Endometrium (tissue), 2 donors: Measurements from ENCODE around the gene IL17REL.
"Not testable (repeated sequence)": the region's sequence is repeated elsewhere in the genome, so short reads cannot be mapped to it uniquely, and the experiment has no call there.

ENCODE experiments used
- FAIRE-seq: peaks from 2 replicates; lab custom pipeline; 2012; peaks lifted over from hg19 to GRCh38; lab: Jason Lieb, UNC
- donor health status: control.
- donor health status: control.

IL17REL gene

DNA sequence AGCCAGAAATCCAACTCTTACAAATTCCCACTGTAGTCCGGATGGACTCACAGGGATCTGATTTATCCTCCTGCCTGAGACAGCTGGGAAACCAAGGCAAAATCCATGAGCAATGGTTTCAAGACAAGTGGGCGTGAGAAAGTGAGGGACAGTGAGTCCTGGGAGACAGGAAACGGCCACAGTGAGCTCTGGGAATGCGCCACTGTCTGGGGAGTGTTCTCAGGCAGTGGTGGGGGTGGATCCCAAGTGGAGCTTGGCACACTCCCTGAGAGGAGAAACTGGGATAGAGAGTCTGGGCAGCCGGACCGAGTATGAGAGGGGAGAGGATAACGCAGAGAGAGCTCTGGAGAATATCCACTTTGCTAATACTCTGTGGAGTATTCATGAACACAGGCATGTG is 9.8 kb downstream of the IL17REL start:
- no peak for FAIRE-seq

DNA sequence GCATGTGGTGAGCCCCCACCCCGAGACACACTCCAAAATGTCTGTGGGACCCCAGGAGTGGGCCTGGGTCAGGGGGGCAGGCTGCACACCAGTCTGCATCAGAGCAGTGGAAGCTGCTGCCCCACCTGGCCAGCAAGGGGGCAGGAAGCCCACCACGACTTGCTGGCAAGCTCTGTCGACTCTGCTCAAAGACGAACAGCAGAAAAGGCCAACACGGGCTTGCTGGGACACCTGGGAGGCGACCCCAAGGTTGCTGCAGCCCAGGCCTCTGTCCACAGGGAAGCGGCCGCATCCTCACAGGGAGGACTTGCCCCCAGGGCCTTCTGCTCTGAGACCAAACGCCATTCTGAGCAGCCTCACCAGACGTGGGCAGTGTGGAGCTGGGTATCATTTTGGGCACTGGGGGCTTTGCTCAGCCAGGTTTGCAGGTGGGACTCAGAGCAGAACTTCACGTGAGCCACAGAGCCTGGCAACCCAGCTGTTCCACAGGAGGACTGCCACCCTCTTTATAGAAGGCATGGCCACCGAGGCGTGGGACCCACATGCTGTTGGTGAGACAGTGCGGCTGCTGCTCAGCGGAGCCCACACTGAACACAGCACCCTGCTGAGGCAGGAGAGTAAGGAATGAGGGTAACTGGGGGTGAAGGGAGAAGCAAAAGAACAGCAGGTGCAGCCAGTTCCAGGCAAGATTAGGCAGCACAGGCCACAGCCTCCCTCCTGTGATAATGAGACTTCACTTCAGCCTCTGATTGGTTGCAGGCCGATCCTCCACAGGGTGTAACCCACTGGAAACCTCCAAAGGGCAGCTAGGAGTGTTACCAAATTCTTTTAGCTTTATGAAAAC is 11.0 kb downstream of the IL17REL start:
- FAIRE-seq: no peak

DNA sequence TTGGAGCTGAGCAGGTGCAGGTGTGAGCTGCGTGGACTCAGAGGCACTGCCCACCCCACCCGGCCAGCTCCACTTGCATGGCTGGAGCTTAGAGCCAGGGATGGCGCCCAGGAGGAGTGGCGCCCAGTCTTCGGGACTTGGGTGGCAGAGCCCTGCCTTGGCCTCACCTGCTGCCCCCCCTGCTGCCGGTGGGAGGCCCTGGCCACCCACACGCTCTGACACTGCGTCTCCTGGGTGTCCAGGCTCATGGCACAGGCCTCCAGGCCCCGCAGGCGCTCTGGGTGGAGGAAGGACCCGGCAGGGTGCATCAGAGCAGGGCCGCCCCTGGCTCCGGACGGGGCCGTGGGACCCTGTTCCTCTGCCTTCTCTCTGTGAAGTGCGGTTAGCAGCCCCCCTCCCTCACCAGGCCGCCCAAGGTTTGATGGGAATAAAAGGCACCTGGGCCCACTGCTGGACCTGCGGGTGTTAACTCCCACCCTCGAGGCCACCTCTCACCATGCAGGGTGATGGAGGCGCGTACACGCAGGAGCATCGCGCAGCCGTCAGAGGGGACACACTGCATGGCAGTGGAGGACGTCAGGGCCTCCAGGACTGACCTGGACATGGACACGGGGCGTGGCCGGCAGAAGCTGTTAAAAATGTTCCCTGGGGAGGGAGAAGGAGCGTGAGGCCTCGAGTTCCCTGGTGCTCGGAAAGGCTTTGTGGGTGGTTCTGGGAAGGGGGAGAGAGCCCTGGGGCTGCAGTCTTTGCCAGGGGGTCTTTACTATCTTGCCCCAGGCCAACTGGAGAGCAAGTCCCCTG is 11.8 kb downstream of the IL17REL start:
- FAIRE-seq: no peak

DNA sequence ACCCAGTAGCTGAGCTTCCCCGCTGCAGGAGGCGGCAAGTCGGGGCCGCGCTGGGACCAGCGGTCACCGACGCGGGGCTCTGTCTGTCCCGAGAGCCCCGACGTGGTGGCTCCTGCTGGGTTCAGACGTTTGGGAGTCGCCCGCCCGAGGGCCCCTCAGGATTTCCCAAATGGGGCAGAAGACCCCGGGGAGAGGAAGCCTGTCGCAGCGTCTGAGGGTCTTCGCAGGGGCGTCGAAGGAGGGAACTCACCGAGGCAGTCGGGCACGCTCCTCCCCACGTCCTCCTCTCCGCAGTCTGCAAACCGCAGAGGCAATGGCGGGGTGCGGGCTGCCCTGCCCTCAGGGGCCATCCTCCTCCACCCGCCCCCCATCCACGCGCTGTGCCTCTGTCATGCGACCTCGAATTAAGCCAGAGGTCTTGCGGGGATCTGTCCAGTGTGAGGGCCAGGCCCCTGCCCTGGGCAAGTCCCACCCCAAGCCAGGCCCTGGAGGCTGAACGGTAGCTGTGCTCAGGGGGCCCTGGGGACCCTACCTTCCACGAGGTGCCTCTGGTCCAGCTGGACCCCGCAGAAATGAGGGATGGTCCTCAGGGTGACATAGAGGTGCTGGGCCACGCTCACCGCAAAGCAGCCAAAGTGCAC is 12.5 kb downstream of the IL17REL start:
- FAIRE-seq: no peak

DNA sequence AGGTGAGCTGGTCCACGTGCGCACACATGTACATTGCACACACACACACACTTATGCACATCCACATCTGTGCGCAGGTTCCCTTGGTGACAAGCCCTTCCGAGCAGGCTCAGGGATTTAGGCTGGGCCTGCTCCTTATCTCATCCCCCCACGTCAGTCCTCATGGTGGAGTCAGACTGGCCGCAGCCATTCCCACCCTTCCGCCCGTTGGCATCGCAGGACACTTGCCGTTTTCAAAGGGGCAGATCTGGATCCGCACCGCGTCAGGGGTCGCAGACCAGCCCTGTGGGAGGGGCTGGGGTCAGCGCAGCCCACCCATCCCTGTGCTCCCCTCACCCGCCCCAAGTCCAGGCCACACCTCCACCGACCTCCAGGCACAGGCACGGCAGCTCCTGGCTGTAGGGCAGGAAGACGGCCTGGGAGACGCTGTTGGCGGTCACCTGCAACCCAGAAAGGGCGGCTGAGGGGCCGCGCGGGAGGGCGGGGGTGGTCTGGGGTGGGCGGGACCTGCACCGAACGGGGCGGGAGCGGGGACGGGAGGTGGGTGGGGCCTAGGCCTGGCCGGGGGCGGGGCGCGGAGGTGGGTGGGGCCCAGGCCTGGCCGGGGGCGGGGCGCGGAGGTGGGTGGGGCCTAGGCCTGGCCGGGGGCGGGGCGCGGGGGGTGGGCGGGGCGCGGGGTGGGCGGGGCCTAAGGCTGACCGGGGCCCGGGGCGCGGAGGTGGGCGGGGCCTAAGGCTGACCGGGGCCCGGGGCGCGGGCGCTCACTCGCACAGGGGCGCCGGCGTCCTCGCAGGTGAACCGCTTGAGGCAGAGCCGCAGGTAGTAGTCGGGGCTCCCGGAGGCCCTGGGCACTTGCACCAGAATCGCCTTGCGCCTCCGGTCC is 13.3 kb downstream of the IL17REL start:
- FAIRE-seq: no peak

DNA sequence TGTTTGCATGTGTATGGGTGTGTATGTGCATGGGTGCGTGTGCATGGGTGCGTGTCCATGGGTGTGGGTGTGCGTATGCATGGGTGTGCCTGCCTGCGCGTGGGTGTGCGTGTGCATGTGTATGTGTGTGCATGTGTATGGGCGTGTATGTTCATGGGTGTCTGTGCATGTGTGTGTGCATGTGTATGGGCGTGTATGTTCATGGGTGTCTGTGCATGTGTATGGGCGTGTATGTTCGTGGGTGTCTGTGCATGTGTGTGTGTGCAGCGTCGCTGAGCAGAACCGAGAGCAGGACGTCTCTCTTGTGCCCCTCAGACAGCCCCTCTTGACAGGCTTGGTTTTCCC is 13.9 kb downstream of the IL17REL start:
- no peak for FAIRE-seq

DNA sequence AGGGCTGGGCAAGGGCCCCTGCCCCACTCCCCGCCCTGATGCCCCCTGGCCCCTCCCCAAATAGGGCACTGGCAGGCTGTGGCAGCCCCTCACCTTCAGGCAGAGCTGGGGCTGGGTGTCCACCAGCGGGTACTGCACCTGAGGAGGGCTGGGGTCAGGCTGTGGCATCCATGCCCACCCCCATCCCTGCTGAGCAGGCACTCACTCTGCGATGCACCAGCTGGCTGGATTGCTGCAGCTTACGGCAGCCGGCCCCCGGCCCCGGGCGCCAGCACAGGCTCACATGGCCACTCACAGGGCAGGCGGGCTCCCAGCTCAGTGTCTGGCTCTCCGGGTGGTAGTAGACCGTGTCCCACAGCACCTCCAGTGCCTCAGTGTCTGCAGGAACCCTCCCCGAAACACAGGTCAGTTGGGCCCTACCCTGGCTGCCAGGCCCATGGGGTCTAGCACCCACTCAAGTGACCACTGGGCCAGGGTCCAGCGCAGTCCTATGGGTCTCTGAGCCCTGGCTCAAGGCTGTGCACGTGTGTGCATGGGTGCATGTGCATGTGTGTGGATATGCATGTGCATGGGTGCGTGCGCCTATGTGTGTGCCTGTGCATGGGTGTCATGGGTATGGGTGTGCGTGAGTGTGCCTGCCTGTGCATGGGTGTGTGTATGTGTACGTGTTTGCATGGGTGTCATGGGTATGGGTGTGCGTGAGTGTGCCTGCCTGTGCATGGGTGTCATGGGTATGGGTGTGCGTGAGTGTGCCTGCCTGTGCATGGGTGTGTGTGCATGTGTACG is 14.4 kb downstream of the IL17REL start:
- no peak for FAIRE-seq

DNA sequence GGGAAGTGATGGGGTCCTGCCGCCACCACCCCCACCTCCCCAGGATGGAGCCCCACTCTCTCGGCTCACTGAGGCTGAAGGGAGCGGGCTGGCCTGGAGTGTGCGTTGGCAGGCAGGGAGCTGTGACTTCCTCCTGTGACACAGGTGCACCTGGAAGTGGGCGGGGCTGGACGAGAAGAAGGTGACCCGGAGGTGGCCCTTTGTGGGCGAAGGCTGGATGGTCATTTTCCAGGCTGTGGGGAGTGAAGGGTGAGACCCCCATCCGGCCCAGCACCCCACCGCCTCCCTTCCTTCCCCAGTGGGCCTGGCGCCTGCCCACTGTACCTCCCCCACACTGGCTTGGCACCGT is 15.3 kb downstream of the IL17REL start:
- FAIRE-seq: no peak

DNA sequence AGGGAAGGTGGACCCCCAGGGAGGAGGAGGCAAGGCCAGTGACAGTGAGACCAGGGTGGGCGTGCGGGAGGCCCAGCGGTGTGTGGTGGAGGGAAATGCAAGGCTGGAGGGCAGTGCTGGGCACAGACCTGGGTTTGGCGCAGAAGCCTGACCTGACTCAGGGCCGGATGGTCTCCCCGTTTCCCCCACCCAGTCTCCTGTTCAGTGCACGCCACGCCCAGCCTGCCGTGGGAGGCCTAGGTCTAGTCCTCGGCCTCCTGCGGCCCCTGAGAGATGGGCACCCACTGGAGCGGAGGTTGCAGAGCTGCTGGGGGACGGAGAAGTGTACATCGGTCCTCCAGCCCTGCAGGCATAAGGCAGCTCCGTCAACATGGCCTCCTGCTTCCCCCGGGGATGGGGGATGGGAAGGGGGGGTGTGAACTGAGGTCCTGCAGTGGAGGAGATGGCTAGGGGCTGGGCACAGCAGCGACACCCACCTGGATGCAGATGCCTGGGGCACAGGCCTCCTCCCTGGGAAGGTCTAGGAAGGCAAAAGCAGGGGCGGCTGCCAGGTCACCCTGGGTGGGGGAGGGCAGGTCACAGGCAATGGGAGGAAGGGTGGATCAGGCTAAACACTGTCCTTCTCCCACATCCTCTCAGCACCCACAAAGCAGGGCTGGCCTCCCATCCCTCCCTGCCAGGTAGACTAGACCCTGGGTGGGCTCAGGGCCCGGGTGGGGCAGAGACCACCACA is 15.9 kb downstream of the IL17REL start:
- FAIRE-seq: no peak

DNA sequence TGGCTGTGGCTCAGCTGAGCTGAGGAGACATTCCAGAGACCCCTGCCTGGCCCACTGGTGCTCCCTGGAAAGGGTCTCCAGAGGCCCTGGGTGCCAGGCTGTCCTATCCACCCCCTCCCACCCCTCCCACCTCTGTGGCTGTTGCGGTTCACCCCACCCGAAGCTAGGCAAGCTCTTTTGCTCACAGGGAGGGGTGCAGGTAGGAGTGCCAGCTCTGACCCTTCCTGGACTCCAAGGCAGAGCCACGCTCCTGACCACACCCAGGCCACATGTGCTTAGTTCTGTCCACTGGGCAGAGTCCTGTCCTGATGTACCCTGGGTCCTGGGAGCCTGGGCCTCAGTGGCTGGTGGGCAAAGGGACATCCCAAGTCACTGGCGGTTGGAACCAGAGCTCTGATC is 16.4 kb downstream of the IL17REL start:
- FAIRE-seq: no peak

DNA sequence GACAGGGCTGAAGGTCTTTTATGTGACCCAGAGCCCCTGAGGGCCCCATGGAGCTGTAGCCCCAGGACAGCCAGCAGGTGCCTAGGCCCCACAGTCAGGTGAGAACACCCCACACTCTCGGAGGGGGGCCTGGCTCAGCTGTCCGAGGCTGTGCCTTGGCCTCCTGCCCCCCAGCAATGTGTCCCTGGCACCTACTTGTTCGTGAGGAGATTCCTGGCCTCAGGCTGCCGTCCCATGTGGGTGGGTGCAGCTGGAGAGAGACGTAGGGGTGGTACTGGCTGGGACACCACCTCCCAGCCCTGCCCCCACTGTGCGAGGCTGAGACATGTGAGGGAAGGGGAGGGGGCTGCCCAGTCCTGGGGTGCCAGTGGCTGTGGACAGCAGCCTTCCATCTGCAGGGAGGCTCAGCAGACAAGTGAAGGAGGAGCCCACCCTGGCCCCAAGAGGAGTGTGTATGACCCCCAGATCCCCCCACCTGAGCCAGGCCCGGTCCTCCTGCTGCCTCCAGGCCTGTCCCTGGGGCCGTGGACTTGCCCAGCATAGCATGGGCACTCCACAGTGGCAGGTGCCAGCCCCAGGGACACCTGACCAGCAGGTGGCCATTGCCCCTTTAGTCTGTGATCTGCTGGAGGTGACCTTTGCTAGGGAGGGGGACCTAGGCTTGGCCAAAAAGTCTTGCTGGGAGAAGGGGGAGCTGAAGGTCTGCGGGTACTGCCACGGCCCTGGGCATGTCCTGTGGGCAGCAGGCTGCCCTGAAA is 17.0 kb downstream of the IL17REL start:
- no peak for FAIRE-seq

DNA sequence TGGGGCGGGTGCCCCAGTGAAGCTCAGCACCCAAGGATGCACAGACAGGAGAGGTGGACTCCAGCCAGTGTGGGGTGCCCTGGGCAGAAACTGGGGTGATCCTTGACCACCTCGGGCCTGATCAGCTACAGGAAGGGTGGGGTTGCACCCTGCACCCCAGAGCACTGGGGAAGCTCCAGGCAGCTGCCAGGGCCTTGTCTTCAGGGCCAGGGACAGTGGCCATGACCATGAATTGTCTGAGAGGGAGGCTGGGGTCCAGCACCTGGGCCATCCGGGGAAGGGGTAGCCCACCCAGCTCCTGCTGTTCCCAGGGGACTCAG is 17.6 kb downstream of the IL17REL start:
- no peak for FAIRE-seq

DNA sequence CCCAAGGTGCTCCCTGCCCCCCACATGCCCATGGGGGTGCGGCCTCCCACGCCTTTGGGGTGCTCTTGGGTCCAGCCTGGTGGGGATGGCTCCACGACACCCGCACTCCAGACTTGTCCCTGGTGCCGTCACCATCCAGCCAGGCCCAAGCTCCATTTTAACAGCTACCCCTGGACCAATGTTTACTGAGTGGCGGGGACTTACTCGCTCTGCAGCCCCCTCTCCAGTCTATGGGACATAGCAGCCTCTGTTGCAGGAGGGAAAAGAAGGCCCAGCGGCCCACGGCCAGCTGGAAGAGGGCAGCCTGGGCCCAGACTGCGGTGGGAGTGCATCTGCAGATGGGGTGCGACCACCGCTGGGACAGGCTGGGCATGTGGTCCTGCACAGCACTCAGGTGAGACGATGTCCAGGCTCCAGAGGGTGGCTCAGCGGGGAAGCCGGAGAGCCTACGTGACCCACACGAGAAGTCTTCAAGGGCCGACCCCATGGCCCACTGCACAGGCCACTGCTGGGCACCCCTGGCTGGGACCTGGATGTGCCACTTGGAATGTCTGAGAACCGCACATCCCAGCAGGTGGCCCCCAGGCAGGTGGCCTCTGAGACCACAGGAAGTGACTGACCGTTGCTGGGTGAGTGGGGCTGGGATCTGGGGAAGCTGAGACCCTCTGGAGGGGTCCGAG is 18.1 kb downstream of the IL17REL start:
- no peak for FAIRE-seq

DNA sequence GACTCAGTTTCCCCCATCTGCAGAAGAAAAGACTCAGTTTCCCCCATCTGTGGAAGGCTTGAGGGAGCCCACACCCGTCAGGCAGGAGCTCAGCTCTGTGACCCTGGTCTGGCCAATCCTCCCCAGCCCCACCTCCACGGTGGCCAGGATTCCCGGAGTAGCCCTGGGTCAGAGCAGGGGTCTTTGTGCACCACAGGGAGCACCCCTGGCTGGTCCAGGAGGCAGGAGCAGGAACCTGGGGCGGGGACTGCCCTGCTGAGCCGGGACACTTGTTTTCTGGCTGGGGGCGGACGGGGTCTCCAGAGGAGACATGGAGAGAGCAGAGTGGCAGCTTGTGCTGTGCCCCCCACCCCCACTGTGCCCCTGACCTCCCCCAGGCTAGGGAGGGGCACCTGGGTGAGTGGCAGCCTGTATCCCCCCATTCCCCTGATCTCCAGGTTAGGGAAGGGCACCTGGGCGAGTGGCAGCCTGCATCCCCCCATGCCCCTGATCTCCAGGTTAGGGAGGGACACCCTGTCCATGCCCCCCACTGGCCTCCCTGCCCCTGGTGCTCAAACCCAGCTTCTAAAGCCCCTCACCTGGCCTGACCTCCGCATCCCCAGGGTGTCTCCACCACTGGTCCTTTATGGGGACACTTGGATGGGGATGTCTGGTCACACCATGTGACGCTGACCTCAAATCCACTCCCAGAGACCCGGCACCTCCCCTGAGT is 18.8 kb downstream of the IL17REL start:
- FAIRE-seq: no peak

DNA sequence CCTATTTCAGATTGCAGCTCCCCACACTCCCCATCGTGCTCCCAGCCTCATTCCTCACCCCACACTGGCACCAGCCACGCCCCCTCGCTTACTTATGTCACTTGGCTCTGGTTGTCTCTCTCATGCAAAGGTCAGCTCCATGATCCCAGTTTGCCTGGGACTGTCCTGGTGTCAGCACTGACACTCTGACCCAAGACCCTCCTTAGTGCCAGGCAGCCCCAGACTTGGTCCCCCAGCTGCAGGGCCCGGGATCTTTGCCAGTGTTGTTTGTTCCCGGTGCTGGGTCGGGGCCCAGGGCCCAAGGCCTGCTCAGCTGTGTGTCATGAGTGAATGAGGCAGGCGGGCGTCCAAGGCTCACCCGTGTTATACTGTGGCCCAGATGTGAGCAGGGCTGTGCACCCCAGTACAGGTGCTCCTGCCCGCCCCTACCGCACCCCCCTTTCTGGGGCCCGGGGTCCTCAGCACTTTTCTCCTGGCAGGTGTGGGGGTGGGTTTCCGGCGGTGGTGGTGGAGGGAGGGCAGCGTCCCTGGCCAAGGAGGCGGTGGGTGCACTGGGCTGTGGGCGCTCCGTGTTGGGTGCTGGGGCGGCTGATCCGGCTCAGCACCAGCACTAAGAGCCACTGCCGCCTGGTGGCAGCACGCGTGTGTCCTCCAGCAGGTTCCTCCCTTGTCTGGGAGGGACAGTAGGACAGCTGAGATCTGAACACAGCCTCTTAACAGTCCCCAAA is 19.5 kb downstream of the IL17REL start:
- FAIRE-seq: no peak

DNA sequence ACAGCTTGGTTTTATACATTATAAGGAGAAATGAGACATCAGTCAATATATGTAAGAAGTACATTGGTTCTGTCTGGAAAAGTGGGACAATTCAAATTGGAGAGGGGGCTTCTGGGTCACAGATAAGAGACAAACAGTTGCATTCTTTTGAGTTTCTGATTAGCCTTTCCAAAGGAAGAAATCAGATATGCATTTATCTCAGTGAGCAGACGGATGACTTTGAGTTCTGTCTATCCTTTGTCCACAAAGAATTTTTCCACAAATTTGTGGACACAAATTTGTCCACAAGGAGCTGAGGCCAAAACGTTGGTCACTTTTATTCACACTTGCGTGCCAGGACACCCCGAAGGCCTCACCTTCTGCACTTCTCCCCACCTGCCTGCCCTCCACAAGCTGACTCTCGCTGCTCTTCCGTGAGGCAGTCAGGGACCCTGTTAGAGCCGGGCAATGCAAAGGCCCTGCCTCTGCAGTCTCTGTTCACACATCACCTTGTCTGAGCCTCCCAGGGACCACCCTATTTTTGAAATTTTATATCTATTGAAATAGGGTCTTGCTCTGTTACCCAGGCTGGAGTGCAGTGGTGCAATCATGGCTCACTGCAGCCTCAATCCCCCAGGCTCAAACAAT is 20.5 kb downstream of the IL17REL start:
- no peak for FAIRE-seq

DNA sequence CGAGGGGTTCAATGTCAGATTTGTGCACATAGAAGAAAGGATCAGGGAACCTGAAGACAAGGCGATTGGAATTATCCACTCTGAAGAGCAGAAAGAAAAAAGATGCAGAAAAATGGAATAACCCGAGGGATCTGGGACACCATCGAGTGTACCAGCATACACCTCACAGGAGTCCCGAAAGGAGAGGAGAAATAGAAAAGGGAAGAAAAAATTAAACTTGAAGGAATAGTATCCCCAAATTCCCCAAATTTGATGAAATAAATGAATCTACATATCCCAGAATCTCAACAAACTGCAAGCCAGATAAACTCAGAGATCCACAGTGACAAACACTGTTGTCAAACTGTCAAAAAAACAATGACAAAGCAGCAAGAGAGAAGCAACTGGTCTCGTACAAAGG is 21.4 kb downstream of the IL17REL start:
- no peak for FAIRE-seq

DNA sequence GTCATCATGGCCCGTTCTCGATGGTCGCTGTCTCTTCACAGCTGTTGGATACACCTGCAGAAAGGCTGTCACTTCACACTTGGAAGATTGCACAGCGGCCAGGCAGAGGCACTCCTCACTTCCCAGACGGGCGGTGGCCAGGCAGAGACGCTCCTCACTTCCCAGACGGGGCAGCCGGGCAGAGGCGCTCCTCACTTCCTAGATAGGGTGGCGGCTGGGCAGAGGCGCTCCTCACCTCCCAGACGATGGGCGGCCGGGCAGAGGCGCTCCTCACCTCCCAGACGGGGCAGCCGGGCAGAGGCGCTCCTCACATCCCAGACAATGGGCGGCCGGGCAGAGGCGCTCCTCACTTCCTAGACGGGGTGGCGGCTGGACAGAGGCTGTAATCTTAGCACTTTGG is 22.7 kb downstream of the IL17REL start:
- FAIRE-seq: not testable (repeated sequence)
